ENCODE measurements around the gene TIAM1.
A peak's percentile ranks its signal among the peaks of the same experiment; 100 is the strongest.

Gene TIAM1

DNA sequence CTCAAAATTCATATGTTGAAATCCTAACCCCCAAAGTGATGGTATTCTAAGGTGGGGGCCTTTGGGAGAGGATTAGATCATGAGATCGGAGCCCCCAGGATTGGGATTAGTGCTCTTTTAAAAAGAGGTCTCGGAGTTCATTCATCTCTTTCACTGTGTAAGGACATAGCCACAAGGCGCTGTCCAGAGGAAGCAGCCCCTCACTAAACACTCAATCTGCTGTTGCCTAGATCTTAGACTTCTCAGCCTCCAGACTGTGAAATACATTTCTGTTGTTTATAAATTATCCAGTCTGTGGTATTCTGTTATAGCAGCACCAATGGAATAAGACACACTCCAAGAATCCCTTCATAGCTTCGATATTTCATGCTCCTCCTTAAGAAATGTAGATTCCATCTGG is 12.4 kb upstream of the TIAM1 start:
- Histone ChIP-seq H3K36me3 (no peaks in the 10 kb centered on the region), H3K27me3 (no peaks in the 10 kb centered on the region), H3K4me1 (no peaks in the 10 kb centered on the region), H3K4me3 (ENCODE audit: low read depth, low read length) (no peak overlapping the region), H3K9me3 (no peaks in the 10 kb centered on the region)
- no peak for DNase-seq
- TF ChIP-seq, protein P1, sequence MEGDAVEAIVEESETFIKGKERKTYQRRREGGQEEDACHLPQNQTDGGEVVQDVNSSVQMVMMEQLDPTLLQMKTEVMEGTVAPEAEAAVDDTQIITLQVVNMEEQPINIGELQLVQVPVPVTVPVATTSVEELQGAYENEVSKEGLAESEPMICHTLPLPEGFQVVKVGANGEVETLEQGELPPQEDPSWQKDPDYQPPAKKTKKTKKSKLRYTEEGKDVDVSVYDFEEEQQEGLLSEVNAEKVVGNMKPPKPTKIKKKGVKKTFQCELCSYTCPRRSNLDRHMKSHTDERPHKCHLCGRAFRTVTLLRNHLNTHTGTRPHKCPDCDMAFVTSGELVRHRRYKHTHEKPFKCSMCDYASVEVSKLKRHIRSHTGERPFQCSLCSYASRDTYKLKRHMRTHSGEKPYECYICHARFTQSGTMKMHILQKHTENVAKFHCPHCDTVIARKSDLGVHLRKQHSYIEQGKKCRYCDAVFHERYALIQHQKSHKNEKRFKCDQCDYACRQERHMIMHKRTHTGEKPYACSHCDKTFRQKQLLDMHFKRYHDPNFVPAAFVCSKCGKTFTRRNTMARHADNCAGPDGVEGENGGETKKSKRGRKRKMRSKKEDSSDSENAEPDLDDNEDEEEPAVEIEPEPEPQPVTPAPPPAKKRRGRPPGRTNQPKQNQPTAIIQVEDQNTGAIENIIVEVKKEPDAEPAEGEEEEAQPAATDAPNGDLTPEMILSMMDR (IDR thresholded peaks at IDR 0.05; ENCODE audit: low read depth, low read length): no peak

DNA sequence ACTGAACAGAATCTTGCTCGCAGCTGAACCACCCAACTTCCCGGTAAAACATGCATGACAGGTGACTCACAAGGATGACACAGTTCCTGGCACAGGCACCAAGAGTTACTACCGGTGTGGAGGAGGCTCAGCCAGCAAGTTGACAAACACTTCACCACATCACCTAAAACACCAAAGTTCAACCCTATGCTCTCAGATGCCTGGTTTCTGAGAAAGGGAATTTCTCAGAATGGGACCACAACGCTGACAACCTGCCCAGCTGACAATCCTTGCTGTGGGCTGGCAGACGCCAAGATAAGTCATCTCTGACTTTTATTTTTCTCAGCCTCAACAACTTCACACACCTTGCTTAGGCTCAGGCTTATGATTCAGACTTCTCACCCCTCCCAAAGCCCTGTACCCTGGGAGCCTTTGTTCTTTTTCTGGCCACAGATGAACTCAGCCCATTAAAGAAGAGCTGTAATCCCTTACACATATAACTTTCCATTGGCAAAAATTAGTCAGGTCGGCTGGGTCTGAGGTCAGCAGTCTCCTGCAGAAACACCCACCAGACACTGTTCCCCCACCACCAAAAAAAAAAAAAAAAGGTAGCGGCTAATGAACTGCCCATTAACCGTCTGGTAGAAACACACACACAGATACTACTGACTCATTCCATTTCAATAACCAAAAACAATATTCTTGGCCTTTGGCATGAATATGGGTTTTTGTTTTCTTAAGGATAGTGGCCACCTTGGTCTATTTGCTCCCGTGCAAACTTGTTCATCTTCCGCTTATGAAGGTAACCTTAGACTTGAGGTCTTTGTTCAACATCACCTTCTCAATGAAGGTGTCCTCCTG is 10.8 kb upstream of the TIAM1 start:
- DNase-seq: no peak
- H3K4me1 ChIP-seq: no peaks in the 10 kb centered on the region

DNA sequence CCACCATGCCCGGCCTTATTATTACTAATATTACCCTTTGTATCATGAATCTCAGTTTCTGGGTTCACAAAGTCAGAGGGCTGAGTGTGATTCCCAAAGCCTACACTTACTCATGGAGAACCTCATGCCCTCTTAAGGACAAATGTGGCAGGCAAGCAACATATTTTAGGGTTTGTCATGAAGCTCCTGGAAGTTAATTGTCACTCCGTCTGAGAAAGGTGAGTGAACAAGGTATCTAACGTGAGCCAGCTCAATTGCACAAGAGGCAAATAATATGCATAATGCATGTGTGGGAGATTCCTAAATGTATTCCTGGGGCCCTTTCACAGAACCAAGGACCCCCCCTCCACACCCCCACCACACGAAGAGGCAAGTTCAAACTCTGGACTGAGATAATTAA is 10.1 kb upstream of the TIAM1 start:
- TF ChIP-seq, protein P1 (IDR thresholded peaks at IDR 0.05; ENCODE audit: low read depth, low read length): no peak
- Histone ChIP-seq H3K27me3 (no peaks in the 10 kb centered on the region), H3K4me3 (ENCODE audit: low read depth, low read length) (no peak overlapping the region), H3K36me3 (no peaks in the 10 kb centered on the region), H3K4me1 (no peaks in the 10 kb centered on the region), H3K9me3 (no peaks in the 10 kb centered on the region)
- DNase-seq: no peak

More for the DNA sequence above, 10.8 kb upstream of the TIAM1 start:
- Histone ChIP-seq H3K27me3 (no peaks in the 10 kb centered on the region), H3K9me3 (no peaks in the 10 kb centered on the region), H3K36me3 (no peaks in the 10 kb centered on the region), H3K4me3 (ENCODE audit: low read depth, low read length) (no peak overlapping the region)
- TF ChIP-seq, protein P1 (IDR thresholded peaks at IDR 0.05; ENCODE audit: low read depth, low read length): no peak

- H3K36me3 ChIP-seq: no peaks in the 10 kb centered on the region
- H3K4me3 ChIP-seq (ENCODE audit: low read depth, low read length): no peak overlapping the region
- H3K4me1 ChIP-seq: no peaks in the 10 kb centered on the region
- no peaks in the 10 kb centered on the region for H3K9me3 ChIP-seq
- TF ChIP-seq, protein P1 (IDR thresholded peaks at IDR 0.05; ENCODE audit: low read depth, low read length): no peak
- DNase-seq: no peak
- H3K27me3 ChIP-seq: no peaks in the 10 kb centered on the region; the same call in 1 of the 2 replicates
These were observed 8.8 kb upstream of the TIAM1 start for GRCh38 chr21:31352836-31353235.

DNA sequence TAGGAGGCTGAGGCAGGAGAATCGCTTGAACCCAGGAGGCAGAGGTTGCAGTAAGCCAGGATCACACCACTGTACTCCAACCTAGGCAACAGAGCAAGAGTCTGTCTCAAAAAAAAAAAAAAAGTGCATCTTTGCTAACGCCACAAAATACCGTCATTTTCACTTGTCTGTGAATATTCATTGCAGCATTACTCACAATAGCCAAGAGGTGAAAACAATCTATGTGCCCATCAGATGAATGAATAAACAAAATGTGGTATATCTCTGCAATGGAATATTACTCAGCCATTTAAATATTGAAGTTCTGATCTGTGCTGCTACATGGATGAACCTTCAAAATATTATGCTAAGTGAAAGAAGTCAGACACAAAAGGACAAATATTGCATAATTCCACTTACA is 7.9 kb upstream of the TIAM1 start:
- Histone ChIP-seq H3K4me3 (ENCODE audit: low read depth, low read length) (no peak overlapping the region), H3K9me3 (no peaks in the 10 kb centered on the region), H3K4me1 (no peaks in the 10 kb centered on the region; the same call in 1 of the 2 replicates), H3K36me3 (no peaks in the 10 kb centered on the region), H3K27me3 (no peaks in the 10 kb centered on the region; the same call in none of the 2 replicates)
- TF ChIP-seq, protein P1 (IDR thresholded peaks at IDR 0.05; ENCODE audit: low read depth, low read length): no peak
- DNase-seq: no peak

GRCh38 chr21:31351438-31351837 is 7.4 kb upstream of the TIAM1 start:
- peak; percentile 28 for DNase-seq
- H3K9me3 ChIP-seq: no peaks in the 10 kb centered on the region
- no peaks in the 10 kb centered on the region for H3K36me3 ChIP-seq
- no peaks in the 10 kb centered on the region; the same call in none of the 2 replicates for H3K27me3 ChIP-seq
- TF ChIP-seq, protein P1 (IDR thresholded peaks at IDR 0.05; ENCODE audit: low read depth, low read length): no peak
- no peaks in the 10 kb centered on the region; the same call in 1 of the 2 replicates for H3K4me1 ChIP-seq
- H3K4me3 ChIP-seq (ENCODE audit: low read depth, low read length): no peak overlapping the region

All from BE2C (cell line).